T-helper 2 cell treated with Interferon-gamma antibody and Interleukin-4, amounts not matched to agents 100 ng/mL and 5 ng/mL, for 36 hours (primary cell): ENCODE results near the gene LYZL1. TPM values are rescaled to one million over a fixed set of nuclear protein-coding genes. Genes with fewer than 3 reads are reported as not detected.
"Not testable (repeated sequence)": the region's sequence is repeated elsewhere in the genome, so short reads cannot be mapped to it uniquely, and the experiment has no call there.

ENCODE experiments used
- intact Hi-C: fragments of 100-400 bp; cut with micrococcal nuclease; formaldehyde crosslinking; loops from one replicate; pipeline ENCODE4 v1.15.1; 2023
- total RNA-seq: library from RNA; stranded (reverse); gene quantifications from 2 replicates; pipeline ENCODE4 v1.2.3, GENCODE V29; 2022

The LYZL1 gene
- total RNA-seq, 1 donor from 2014 or later = not detected

DNA sequence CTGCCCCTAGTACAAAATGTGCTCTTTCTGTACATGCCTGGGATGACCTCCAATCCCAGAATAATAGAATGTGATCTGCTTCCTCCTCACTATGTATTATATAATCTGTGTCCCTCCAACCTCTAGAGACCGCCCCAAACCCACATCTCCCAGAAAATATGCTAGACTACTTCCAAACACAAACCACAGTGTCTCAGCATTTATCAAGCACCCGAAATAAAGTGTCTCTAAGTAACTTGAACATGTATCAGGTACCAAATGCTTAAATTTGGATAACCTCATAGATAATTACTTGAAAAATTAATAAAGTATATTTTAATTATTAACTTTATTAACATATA, 16.1 kb downstream of the LYZL1 start:
- intact Hi-C loops = loop anchor here (1.0 kb wide), 3 partner anchors 628 to 677 kb away; partner anchors contain the start of gene BAMBI

- intact Hi-C loops = no loop called here
These were observed 17.8 kb downstream of the LYZL1 start for GRCh38 chr10:29306688-29307087.

DNA sequence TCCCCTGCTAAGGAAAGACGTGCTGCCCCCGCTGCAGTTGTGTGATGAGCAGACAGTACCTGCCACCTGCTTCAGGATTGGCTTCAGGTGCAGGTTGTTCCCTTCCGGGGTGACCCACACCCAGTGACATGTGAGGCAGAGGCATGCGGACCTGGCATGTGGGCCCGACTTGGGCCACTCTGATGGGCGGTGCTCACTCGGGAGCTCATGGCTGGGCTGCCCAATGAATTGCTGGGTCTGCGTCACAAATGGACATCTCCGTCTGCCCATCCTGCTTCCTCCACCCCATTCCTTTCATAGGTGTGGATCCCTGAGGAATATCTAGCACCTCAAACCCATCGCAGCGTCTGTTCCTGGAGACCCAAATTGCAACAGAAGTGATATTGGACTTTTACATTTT, 19.3 kb downstream of the LYZL1 start:
- intact Hi-C loops = not testable (repeated sequence)

DNA sequence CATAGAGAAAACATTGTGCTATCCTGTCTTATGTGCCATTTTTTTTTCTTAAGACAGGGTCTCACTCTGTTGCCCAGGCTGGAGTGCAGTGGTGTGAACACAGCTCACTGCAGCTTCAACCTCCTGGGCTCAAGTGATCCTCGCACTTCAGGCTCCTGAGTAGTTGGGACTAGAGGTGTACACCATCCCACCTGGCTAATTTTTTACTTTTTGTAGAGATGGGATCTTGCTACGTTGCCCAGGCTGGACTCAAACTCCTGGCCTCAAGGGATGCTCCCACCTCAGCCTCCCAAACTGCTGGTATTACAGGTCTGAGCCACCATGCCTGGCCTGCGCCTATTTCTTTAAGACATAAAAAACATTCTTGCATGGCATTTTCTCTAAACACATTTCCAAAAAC, 20.6 kb downstream of the LYZL1 start:
- intact Hi-C loops = no loop called here

DNA sequence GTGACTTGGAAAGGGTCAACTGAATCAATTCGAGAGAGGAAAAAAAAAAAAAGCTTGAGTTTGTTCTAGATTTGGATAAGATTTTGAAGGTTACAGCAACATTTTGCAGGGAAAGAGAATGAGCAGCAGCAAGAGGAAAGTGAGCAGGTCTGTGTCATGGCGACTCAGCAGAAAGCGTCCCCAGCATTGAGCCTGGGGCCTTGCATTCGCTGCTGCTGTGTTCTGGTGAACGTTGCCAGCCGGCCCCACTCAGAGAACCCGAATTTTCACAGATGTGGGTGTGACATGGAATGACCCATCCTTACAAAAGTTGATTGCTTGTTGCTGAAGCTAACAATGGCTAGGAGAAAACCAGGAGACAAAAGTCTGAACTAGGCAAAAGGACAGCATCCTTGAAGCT, 21.6 kb downstream of the LYZL1 start:
- intact Hi-C loops = not testable (repeated sequence)

- intact Hi-C loops = no loop called here
These were observed 24.2 kb downstream of the LYZL1 start for GRCh38 chr10:29313071-29313470.

- intact Hi-C loops = no loop called here
These were observed 25.9 kb downstream of the LYZL1 start for GRCh38 chr10:29314726-29315125.

- intact Hi-C loops = no loop called here
These were observed 26.9 kb downstream of the LYZL1 start for GRCh38 chr10:29315814-29316213.

DNA sequence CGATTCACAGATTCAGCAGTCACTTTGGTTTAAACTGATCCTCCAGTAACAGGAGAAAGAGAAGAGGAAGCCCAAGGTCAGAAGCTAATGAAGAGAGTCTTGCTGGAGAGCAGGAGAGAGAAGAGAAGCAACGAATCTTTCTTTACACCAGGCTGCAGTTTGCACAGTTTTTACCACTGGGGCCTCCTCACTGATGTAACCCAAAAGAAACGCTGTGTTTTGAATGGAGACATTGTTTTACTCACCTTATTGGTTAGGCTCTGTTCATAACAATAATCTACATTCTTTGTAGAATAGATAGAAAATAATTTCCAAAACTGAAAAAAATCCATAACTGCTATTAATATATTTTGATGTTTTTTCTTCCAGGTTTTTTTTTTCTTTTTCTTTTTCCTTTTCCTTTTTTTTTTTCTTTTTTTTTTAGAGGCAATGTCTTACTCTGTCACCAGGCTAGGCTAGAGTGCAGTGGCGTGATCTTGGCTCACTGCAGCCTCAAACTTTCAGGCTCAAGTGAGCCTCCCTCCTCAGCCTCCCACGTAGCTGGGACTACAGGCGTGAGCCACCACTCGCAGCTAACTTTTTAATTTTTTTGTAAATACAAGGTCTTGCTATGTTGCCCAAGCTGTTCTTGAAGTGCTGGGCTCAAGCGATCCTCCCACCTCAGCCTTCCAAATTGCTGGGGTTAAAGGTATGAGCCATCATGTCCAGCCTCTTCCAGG, 27.6 kb downstream of the LYZL1 start:
- intact Hi-C loops = no loop called here

DNA sequence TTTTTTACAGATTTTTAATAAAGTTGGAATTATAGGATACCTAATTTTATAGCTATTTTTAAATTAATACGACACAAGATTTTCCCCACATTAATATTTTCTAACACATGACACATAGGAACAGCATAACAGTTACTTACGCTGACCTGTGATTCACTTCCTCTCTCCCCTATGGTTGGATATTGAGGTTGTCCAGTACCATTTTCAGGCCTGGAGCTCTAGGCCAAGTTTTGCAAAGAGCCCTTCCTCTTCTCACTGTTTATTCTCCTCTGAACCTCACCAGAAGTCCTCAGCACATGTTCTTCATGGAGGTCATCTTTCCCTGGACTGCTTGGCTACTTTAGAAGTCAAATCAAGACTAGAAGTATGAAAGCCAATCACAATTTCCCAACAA, 28.2 kb downstream of the LYZL1 start:
- intact Hi-C loops = no loop called here

DNA sequence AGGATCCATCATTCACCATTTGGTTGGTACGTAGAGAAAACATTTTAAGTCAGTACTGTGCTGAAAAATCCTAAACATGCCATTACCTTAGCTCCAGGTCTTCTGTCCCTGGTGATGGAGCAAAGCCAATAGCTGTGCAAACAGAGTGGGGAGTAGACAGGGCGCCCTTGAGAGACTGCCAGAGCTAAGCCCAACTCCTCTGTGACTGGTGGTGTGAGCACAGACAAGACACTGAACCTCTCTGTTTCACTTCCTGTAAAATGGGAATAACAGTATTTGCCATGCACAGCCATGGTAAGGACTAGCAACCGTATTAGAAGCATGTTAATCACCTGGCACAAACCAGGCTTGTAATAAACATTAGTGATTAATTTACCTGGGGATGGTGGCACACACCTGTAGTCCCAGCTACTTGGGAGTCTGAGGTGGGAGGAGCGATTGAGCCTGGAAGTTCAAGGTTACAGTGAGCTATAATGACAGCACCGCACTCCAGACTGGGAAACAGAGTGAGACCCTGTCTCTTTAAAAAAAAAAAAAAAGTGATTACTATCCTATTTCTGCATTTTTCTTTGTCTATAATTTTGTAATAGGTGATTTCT, 28.7 kb downstream of the LYZL1 start:
- intact Hi-C loops = no loop called here

DNA sequence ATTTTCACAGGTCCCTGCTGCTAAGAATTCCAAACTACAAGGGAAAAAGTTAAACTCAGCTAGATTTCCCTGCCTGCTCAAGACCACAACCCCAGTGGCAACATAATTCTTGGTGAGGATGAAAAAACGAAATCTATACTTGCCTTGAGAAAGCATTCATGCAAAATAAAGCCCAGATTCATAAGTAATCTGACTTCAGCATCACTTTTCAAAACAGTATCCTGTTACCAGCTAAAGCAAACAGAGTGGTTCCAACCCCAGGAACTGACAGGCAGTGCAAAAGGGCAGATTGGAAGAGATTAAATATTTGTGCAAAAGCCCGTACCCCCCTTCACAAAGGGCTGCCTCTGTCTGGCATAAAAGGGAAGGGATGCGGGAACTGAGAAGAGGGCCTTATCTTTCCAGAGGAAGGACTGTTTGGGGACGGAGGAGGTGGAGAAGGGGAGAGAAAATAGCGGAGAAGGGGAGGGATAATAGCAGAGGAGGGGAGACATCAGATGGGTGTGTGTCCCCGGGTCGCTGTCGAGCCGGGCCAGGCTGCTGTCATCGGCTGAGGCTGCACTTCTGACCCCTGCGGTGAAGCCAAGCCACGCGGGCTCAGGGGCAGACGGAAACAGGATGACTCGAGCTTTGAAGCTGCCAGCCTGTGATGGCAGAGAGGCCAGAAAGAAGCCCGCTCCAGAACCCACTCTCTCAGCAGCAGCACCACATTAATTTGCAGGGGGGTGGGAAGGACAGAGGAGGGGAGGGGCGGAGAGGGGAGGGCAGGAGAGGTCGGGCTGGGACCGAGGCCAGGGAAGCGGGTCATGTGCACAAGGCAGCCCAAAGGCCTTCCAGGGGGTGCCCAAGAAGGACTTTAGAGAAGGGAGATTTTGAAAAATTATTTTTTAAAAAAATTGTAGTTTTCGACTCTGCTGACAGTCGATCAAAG, 29.5 kb downstream of the LYZL1 start:
- intact Hi-C loops = not testable (repeated sequence)

GRCh38 chr10:29319205-29319781, 30.4 kb downstream of the LYZL1 start:
- intact Hi-C loops = no loop called here

- intact Hi-C loops = not testable (repeated sequence)
These were observed 31.8 kb downstream of the LYZL1 start for GRCh38 chr10:29320680-29321121.

DNA sequence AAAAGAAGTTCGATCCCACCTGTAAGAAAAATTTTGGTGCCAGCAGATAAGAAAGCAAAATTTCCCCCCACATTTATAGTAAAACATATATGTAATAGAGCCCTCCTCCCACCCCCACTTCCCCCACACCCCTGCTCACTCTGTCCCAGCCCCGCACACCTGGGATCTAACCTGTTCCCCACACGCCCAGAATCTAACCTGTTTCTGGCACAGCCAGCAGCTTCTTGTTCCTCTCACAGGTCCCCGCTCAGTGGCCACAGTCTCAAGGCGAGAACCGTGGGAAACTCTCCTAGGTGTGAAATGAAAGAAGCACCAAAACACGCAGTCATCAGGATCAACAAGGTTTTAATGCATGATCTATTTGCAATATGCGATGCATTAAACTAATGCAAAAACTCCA, 32.8 kb downstream of the LYZL1 start:
- intact Hi-C loops = no loop called here

GRCh38 chr10:29322918-29323317, 34.0 kb downstream of the LYZL1 start:
- intact Hi-C loops = no loop called here

DNA sequence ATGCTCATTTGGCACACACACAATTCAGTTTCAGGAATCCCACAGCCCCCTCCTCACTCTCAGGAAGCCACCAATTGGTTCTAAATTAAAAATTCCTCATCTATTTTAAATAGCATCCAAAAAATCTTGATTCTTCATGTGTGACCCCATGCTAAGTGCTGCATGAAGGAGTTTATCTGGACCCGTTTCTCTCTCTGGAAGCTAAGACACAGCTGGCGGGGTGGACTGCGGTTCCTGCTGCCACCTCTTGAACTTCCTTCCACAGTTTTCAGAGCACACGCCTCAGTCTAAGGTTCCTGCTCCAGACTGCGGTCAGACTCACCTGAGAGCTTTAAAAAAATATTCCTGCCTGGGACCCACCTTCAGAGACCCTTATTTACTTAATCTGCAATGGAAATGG, 34.5 kb downstream of the LYZL1 start:
- intact Hi-C loops = no loop called here

DNA sequence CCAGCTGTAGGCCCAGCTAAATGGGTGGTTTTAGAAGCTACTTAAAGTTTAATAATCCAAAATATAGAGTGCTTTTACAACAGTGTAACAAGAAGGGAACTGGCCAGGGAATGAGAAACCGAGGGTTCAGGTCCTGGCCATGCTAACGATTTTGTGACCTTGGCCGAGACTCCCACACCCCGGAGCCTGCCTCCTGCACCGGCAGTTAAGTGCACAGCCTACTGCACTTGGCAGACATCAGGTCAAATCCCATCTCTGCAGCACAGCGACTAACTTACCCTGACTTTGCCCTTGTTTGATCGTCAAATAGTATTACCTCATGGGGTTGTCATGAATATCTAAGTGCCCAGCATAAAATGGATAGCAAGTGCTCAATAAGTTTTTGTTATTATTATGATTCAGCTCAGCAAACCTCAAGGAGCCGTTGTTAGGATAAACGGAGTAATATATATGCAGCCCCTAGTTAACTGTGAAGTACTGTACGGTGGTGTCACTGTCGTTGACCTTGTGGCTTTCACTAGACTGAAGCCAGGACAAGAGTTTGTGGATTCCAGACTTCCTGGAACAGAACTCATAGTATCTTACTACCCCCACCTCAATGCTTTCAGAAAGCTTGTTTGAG, 35.5 kb downstream of the LYZL1 start:
- intact Hi-C loops = no loop called here

- intact Hi-C loops = no loop called here
These were observed 37.4 kb downstream of the LYZL1 start for GRCh38 chr10:29326299-29326698.

DNA sequence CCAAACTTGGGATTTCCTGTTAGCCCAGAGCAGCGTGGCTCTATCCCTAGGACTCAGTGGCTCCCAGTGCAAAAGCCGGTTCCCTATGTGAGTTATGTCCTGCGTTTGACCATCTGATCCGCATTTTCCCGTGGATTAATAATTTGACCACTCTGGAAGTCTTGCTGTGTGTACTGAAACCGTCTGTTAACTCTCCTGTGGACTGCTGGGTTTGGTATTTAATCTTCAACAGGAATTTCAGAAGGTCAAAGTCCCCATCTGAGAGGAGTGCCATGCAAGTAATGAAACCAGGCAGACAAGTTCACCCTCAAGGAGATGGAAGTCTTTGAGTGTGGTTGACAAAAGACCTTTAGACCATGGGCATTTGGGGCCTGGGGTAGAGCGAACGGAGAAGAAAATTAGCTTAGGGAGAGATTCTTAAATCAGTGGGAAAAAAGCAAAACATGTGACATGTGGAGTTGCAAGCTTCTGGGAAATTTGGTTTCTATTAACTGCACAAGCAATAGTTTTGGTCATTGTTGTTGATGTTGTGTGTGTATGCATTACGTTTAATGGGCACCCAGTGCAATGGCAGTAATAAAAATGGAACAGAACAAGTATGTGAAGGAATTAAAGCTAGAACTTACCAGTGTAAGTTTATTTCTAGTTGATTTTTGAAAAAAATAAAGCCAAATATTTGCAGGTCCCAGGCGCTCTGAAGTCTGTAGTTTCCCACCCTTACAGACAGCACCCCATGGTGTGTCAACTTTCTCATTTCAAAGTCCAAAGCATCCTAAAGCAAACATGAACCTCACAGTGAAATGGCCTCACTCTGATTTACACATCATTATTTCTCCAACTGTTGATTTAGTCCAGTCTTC, 38.2 kb downstream of the LYZL1 start:
- intact Hi-C loops = no loop called here
